Keratinocyte (primary cell): ENCODE data around the gene PJA2. TPM values are rescaled to one million over a fixed set of nuclear protein-coding genes. Genes with fewer than 3 reads are reported as not detected.

Experiments
- DNase-seq: peaks from one replicate; pipeline ENCODE4 v3.0.0-alpha.2; 2011; ENCODE audit warnings: low read depth, missing footprints, low spot score
- FAIRE-seq: peaks from 2 replicates; lab custom pipeline; 2011; peaks lifted over from hg19 to GRCh38; lab: Jason Lieb, UNC
- H2AFZ ChIP-seq: 2 replicates; pipeline ENCODE4 v1.6.0; 2012; ENCODE audit warnings: low read length, control low read depth, inconsistent platforms; ENCODE audit not compliant: control insufficient read depth
- H3K27ac ChIP-seq: 2 replicates; pipeline ENCODE4 v1.5.1; 2011; ENCODE audit warnings: low read length; ENCODE audit not compliant: control insufficient read depth, insufficient read depth
- H3K27me3 ChIP-seq: 3 replicates; pipeline ENCODE4 v1.6.0; 2011; ENCODE audit warnings: low read length; ENCODE audit not compliant: control insufficient read depth, insufficient read depth; ENCODE audit errors: extremely low read depth
- H3K36me3 ChIP-seq, 2 experiments: 2 replicates in 1 of 2; 3 replicates in 1 of 2; pipeline ENCODE4 v1.5.1; 2011; ENCODE audit warnings: low read length in 2 of 2, mild to moderate bottlenecking in 1 of 2; ENCODE audit not compliant: control insufficient read depth in 2 of 2, insufficient read depth in 2 of 2; ENCODE audit errors: extremely low read depth in 1 of 2
- H3K4me1 ChIP-seq: 3 replicates; pipeline ENCODE4 v1.5.1; 2011; ENCODE audit warnings: low read length; ENCODE audit not compliant: control insufficient read depth, insufficient read depth; ENCODE audit errors: extremely low read depth
- H3K4me2 ChIP-seq: 3 replicates; pipeline ENCODE4 v1.6.0; 2011; ENCODE audit warnings: low read depth, low read length; ENCODE audit not compliant: control insufficient read depth, insufficient read depth; ENCODE audit errors: extremely low read depth
- H3K4me3 ChIP-seq, 3 experiments: fragments of 200-600 bp in 1 of 3; sonication (generic) in 1 of 3; 2 replicates in 2 of 3; 3 replicates in 1 of 3; pipeline ENCODE4 v1.5.1; 2011 to 2016; ENCODE audit warnings: low read length in 3 of 3, mild to moderate bottlenecking in 3 of 3, control low read depth in 2 of 3, inconsistent platforms in 1 of 3, low read depth in 1 of 3, mixed read lengths in 1 of 3, mixed run types in 1 of 3, moderate library complexity in 1 of 3; ENCODE audit not compliant: control insufficient read depth in 2 of 3, insufficient read depth in 2 of 3; ENCODE audit errors: extremely low read depth in 1 of 3
- H3K79me2 ChIP-seq: 2 replicates; pipeline ENCODE4 v1.6.0; 2012; ENCODE audit warnings: low read length; ENCODE audit not compliant: control insufficient read depth, insufficient read depth
- H3K9ac ChIP-seq: 3 replicates; pipeline ENCODE4 v1.6.0; 2011; ENCODE audit warnings: low read length; ENCODE audit not compliant: control insufficient read depth, insufficient read depth; ENCODE audit errors: extremely low read depth
- H3K9me1 ChIP-seq: 3 replicates; pipeline ENCODE4 v1.6.0; 2011; ENCODE audit warnings: low read length; ENCODE audit not compliant: control insufficient read depth, insufficient read depth; ENCODE audit errors: extremely low read depth
- H3K9me3 ChIP-seq: 2 replicates; pipeline ENCODE4 v1.5.1; 2012; ENCODE audit warnings: low read depth, low read length; ENCODE audit not compliant: control insufficient read depth
- H4K20me1 ChIP-seq: 3 replicates; pipeline ENCODE4 v1.6.0; 2011; ENCODE audit warnings: low read length; ENCODE audit not compliant: control insufficient read depth, insufficient read depth; ENCODE audit errors: extremely low read depth
- CTCF ChIP-seq, 3 experiments: IDR thresholded peaks in 1 of 3; conservative IDR thresholded peaks in 1 of 3; optimal IDR thresholded peaks in 1 of 3; 2 replicates in 2 of 3; 3 replicates in 1 of 3; pipeline versions ENCODE3 to v1.5.1; 2011; ENCODE audit warnings: low read length in 3 of 3, mild to moderate bottlenecking in 3 of 3, moderate library complexity in 2 of 3, control low read depth in 1 of 3, inconsistent platforms in 1 of 3; ENCODE audit not compliant: insufficient read depth in 2 of 3; ENCODE audit errors: extremely low read depth in 1 of 3
- EZH2 ChIP-seq: IDR thresholded peaks from one replicate; pipeline ENCODE4 v1.6.1; 2012; ENCODE audit warnings: inconsistent platforms, mild to moderate bottlenecking, low read length, moderate library complexity
- dilution Hi-C: fragments of 300-500 bp; cut with MboI; formaldehyde crosslinking; loops from one replicate; pipeline ENCODE4 v1.7.0; 2020; ENCODE audit warnings: low sequenced_read_pairs; ENCODE audit not compliant: extremely low pct_ligation_motif_present
- polyA plus RNA-seq, 5 experiments: library from polyadenylated mRNA; depleted of rRNA in 3 of 5; stranded (reverse) in 3 of 5; stranded (forward) in 1 of 5; unstranded in 1 of 5; fragments of >200 nt; gene quantifications; 1 replicate in 1 of 5; 2 replicates in 3 of 5; 3 replicates in 1 of 5; pipeline versions ENCODE4 v1.2.1 to v1.2.3, GENCODE V29; 2011 to 2012; ENCODE audit warnings: missing spikeins in 2 of 5, low read depth in 1 of 5, low replicate concordance in 1 of 5

The PJA2 gene
- polyA plus RNA-seq, 1 donor (not counting 4 experiments of a cell fraction or from before 2014, with no cell fraction given), result 49.3 TPM

GRCh38 chr5:109374625-109375024 lies 35.1 kb downstream of the PJA2 start:
- Histone ChIP-seq H3K27me3 (no peaks in the 10 kb centered on the region), H3K4me3 (no peak overlapping the region), H3K4me1 (no peaks in the 10 kb centered on the region), H3K4me2 (no peak overlapping the region), H3K36me3 (peaks cover 0 to 9% of the 10 kb centered on the region in 2 experiments), H3K79me2 (no peaks in the 10 kb centered on the region), H3K9ac (no peak overlapping the region), H4K20me1 (no peaks in the 10 kb centered on the region), H3K9me1 (no peaks in the 10 kb centered on the region), H3K27ac (no peak overlapping the region), H3K9me3 (no peaks in the 10 kb centered on the region), H2AFZ (no peak overlapping the region)
- TF ChIP-seq CTCF (optimal IDR thresholded peaks at IDR 0.05 in 1 of 3, IDR thresholded peaks at IDR 0.05 in 1 of 3, conservative IDR thresholded peaks at IDR 0.05 in 1 of 3; ENCODE audit: extremely low read depth in 1 of 3, insufficient read depth in 2 of 3, low read length in 3 of 3) (no peak), EZH2 (no peak)
- dilution Hi-C loops, result no loop called here
- DNase-seq (no peak), FAIRE-seq (no peak)

- no peaks in the 10 kb centered on the region for H3K9me1 ChIP-seq
- dilution Hi-C loops, result no loop called here
- peaks cover 3 to 9% of the 10 kb centered on the region in 2 experiments for H3K36me3 ChIP-seq
- H3K4me2 ChIP-seq, result no peak overlapping the region
- no peak overlapping the region for H3K9ac ChIP-seq
- no peaks in the 10 kb centered on the region for H3K9me3 ChIP-seq
- no peaks in the 10 kb centered on the region for H4K20me1 ChIP-seq
- no peaks in the 10 kb centered on the region for H3K4me1 ChIP-seq
- FAIRE-seq, result no peak
- H3K27me3 ChIP-seq, result no peaks in the 10 kb centered on the region
- DNase-seq, result no peak
- no peak overlapping the region for H2AFZ ChIP-seq
- no peak overlapping the region for H3K4me3 ChIP-seq
- no peak overlapping the region for H3K27ac ChIP-seq
- no peak for TF ChIP-seq EZH2
- no peaks in the 10 kb centered on the region for H3K79me2 ChIP-seq
Observed at GRCh38 chr5:109373932-109374331, 35.8 kb downstream of the PJA2 start.

GRCh38 chr5:109370343-109370742 lies 39.4 kb downstream of the PJA2 start:
- FAIRE-seq, result no peak

More at GRCh38 chr5:109370343-109370742, 39.4 kb downstream of the PJA2 start:
- Histone ChIP-seq H3K27me3 (no peaks in the 10 kb centered on the region), H3K4me1 (no peaks in the 10 kb centered on the region), H3K9me3 (no peaks in the 10 kb centered on the region), H2AFZ (no peak overlapping the region), H3K79me2 (no peaks in the 10 kb centered on the region), H4K20me1 (no peaks in the 10 kb centered on the region), H3K9ac (no peak overlapping the region), H3K27ac (no peak overlapping the region), H3K36me3 (peaks cover 4 to 6% of the 10 kb centered on the region in 2 experiments), H3K9me1 (no peaks in the 10 kb centered on the region), H3K4me3 (no peak overlapping the region), H3K4me2 (no peak overlapping the region)
- dilution Hi-C loops, result no loop called here
- TF ChIP-seq CTCF (optimal IDR thresholded peaks at IDR 0.05 in 1 of 3, IDR thresholded peaks at IDR 0.05 in 1 of 3, conservative IDR thresholded peaks at IDR 0.05 in 1 of 3; ENCODE audit: extremely low read depth in 1 of 3, insufficient read depth in 2 of 3, low read length in 3 of 3), result no peak
- TF ChIP-seq EZH2, result no peak
- DNase-seq, result no peak
